ENCODE measurements around the gene CDH23. TPM values are rescaled to one million over a fixed set of nuclear protein-coding genes. Genes with fewer than 3 reads are reported as not detected.

CDH23 gene
- total RNA-seq, 1 experiment from 2014 or later = 0.14 TPM

DNA sequence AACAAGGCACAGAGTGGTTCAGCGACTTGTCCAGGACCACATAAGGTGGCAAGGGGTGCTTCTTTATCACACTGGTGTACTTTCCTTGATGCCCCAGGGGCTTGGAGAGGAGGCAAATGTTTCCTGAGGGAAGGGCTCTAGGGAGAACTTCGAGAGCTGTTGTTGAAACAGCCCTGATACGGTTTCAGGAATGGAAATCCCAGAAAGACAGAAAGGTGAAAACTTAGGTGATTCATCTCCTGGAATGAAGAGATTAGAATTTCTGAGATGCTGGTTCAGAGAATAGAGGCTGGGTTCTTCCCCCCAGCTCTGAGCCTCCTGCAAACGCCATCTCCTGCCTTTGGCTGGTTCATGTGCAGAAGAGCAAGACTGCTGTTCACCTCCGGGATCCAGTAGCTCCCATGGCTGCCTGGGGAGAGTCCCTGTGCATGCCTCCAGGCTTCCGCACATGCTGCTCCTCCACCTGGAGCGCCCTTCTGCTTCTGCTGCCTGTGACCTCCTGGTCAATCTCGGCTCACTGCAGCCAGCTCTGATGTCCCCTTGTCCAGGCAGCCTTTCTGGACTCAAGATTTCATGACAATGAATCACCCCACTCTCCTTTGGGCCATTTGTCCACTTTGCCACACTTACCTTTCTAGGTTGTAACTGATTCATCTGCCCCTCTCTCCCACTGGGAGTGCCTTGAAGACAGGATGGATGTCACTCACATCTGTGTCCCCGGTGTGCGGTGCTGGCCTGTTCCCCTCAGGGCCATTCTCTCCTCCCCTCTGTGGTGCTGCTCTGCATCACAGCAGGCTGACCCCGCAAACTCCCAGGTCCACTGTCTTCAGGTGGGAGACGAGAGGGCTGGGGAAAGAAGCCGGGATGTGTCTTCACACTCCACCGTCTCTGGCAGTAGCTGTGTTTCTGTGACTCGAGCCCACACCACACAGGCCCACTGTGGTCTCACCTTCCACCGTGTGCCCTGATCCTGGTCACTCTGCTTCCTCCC lies 3.6 kb upstream of the CDH23 start:
- no peak for DNase-seq (ENCODE audit: low spot score)

DNA sequence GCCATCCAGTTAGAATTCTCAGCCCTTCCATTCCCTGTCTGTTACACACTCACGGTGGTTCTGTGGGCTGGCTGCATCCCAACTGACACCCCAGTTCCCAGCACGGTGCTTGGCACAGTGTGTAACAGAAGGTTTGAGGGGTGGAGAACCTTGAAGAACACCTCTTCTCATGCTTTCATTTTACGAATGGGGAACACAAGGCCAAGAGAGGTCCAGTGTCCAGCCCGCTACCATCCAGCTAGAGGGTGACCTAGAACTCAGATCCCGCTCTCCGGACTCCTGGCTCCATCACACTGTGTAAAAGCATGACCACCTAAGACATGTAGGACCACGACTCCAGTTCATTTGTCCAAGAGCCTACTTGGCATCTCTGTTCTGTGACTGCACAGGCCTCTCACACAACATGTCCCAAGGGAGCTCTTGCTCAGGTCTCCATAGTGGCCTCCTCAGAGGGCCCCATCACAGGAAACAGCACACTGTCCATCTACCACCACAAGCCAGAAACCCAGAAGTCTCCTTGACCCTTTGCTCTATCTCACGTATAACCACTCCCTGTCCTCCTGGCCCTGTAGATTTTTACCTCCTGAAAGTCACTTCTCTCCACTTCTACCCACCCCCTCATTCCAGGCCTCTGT lies 2.8 kb upstream of the CDH23 start:
- DNase-seq (ENCODE audit: low spot score) = no peak

DNA sequence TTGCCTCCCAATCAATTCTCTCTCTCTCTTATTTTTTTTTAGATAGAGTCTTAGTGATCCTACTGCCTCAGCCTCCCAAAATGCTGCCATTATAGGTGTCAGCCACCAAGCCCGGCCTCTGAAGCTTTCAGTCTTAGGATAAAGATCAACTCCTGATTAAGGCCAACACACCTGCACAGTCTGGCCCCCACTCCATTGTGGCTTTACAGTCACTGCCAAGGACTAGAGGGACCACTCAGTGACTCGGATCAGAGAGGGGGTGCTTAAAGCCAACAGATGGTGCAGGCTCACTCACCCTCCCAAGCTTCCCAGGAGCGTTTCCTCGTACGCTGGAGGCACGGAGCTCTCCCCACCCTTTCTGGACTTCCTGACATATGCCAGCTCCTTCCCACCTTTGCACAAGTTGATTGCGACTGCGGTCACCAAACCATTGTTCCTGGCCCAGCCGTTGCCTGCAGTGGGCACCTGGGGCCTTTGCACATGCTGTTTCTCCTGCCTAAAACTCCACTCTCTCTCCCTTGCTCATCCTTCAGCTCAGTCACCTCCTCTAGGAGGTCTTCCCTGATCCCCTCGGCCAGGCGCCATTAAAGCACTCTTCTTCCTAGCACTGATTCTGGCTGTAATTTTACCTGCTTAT lies 1.7 kb upstream of the CDH23 start:
- no peak for DNase-seq (ENCODE audit: low spot score)

DNA sequence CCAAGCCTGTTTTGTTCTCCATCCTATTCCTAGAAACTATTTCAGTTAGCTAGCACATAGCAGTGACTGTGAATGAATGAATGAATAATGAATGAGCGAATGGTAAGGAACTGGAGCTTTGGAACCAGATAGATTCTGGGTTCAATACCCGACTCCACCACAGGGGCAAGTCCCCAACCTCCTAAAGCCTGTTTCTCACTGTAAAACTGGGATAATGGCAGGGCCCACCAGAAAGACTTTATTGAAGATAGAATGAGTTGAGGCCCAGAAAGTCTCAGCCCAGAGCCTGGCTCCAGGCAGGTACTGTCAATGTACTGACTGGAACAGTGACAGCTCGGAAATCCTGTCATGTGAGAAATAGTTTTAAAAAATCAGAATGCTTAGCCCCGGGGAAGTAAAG lies 1.1 kb upstream of the CDH23 start:
- no peak for DNase-seq (ENCODE audit: low spot score)

- no peak for DNase-seq (ENCODE audit: low spot score)
Observed at GRCh38 chr10:71396084-71396710, 523 bp upstream of the CDH23 start.

DNA sequence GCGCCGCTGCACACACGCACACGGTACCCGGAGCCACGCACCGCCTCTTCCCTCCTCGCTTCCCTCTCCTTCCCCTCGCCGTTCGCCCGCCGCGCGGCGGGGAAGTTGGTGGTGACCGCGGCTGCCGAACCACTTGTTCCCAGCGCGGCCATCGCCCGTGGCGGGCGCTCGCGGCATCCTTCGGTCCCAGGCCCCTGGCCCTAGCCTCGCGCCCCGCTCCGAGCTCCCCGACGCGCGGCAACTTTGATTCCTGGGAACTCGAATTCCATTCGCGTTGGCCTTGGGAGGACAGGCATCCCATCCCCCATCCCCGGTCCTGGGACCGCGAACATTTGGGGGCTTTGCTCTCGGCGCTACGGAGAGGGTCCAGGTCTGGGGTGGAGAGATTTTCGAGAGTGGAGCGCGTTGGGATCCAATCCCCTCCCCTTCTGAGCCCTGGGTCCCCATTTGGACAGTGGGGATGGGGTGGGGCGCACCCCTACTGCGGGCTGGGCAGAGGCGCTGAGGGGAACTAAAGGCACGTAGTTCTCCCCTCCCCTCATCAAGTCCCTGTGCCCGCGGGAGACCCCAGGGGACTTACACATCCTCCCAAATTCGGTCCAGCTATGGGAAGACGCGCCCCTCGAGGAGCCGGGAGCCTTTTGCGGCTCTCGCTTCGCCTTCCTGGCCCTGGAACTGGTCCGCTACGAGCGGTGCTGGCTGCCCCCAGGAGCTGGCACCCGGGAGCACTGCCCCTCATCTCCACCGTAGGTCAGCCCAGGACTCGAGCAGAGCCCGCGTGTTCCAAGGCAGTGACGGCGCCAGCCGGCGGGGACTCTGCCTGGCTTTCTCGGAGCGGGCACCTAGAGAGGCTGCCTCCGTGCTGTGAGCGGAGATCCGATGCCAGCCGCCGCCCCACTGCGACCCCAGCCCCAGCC lies 834 bp downstream of the CDH23 start:
- DNase-seq (ENCODE audit: low spot score) = no peak

- no peak for DNase-seq (ENCODE audit: low spot score)
Observed at GRCh38 chr10:71398976-71399375, 2.3 kb downstream of the CDH23 start.

GRCh38 chr10:71399946-71400345 lies 3.2 kb downstream of the CDH23 start:
- DNase-seq (ENCODE audit: low spot score) = no peak

- no peak for DNase-seq (ENCODE audit: low spot score)
Observed at GRCh38 chr10:71401056-71401455, 4.3 kb downstream of the CDH23 start.

DNA sequence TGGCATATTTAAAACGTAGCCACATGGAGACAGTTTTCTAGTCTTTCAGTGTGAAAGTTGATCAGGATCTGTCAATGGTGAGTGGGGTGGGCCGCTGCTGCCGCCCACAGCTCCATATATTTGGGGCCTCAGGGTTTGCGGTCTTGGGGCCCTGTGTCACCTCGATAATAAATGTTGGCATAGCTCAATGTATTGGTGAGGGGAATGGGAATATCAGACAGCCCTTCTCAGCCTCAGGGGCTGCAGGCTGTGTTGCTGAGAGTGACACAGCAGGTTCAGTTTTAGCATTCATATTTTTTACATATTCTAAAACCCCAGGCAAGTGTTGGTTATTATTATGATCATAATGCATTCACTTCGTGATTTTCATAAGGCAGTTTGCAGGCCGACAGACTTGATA lies 5.3 kb downstream of the CDH23 start:
- no peak for DNase-seq (ENCODE audit: low spot score)

- DNase-seq (ENCODE audit: low spot score) = no peak
Observed at GRCh38 chr10:71404503-71405295, 8.0 kb downstream of the CDH23 start.

- no peak for DNase-seq (ENCODE audit: low spot score)
Observed at GRCh38 chr10:71406878-71407277, 10.2 kb downstream of the CDH23 start.

GRCh38 chr10:71408436-71409225 lies 11.9 kb downstream of the CDH23 start:
- no peak for DNase-seq (ENCODE audit: low spot score)

GRCh38 chr10:71409516-71410104 lies 12.9 kb downstream of the CDH23 start:
- DNase-seq (ENCODE audit: low spot score) = no peak

GRCh38 chr10:71413581-71413980 lies 16.9 kb downstream of the CDH23 start:
- no peak for DNase-seq (ENCODE audit: low spot score)

DNA sequence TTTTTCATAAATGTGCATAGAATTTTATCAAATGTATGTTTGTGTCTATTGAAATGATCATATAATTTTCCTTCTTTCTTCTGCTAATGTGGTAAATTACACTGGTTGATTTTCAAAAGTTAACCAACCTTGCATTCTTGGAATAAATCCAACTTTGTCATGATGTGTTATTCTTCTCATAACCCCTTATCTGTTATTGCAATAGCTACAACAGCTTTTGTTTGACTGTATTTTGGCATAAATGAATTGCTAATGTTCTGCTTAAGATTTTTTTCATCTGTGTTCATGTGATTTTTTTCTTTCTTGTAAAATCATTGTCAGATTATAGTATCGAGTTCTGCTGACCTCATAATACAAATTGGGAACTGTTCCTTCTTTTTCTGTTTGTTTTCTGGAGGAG lies 17.6 kb downstream of the CDH23 start:
- DNase-seq (ENCODE audit: low spot score) = no peak

- DNase-seq (ENCODE audit: low spot score) = no peak
Observed at GRCh38 chr10:71419002-71419540, 22.4 kb downstream of the CDH23 start.

DNA sequence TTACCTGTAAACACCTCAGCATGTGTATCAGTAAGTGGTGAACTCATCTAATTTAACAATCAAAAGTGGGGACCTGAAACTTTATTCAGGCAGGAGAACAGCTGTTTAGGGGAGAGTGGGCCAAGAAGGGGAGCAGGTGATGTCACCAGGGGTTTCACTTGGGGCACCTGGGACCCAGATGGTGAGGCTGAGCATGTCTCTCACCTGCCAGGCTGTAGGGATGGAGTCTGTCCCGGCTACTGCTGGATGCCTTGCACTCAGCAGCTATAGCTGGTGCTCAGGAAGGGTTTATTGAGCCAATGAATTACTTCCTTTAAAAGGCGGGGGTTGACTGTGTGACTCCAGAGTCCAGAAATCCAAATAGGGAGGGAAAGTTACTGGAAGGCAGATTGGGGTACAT lies 23.0 kb downstream of the CDH23 start:
- DNase-seq (ENCODE audit: low spot score) = no peak

DNA sequence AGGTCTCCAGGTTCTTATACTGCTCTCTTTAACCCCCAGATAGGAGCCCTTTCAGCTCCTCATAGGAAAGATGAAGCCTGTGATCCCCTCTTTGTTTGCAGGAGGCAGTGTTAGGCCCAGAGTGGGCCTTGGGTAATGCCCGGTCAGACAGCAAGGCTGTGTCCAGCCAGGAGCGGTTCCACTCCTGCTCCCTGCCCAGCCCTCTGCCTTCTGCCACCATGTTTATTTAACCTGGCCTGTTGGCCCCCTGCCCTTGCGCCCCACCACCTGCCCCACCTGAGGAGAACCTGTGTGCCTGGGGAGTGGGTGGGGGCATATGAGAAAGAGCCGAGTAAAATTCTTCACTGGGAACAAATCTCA lies 24.3 kb downstream of the CDH23 start:
- no peak for DNase-seq (ENCODE audit: low spot score)

Data from A172 (cell line).